Left cardiac atrium (tissue), 4 donors: ENCODE data around the gene OSBPL9. TPM values are rescaled to one million over a fixed set of nuclear protein-coding genes. Genes with fewer than 3 reads are reported as not detected.
"Not testable (repeated sequence)": the region's sequence is repeated elsewhere in the genome, so short reads cannot be mapped to it uniquely, and the experiment has no call there.

Experiments used
- ATAC-seq, 2 donors: fragments of 200-7000 bp; cut with Tn5 transposase; one replicate each; pipeline ENCODE4 v1.9.1; 2020; ENCODE audit warnings: mild to moderate bottlenecking in 2 of 2, moderate library complexity in 2 of 2
- DNase-seq: peaks from one replicate; pipeline ENCODE4 v3.0.0-alpha.2; 2020
- intact Hi-C, 2 donors: fragments of 100-400 bp; cut with DNase I; formaldehyde crosslinking; loops; one replicate each; pipeline versions ENCODE4 v1.14.1 to v1.15.1; 2022 to 2023
- total RNA-seq, 2 donors: library from RNA; stranded (reverse); fragmentation: NEBNext Ultra II Directional; extraction: Animal tissue kit (Norgen Biotek cat#: 25700); gene quantifications; one replicate each; pipeline ENCODE4 v1.2.1, GENCODE V29; 2021
- donor health status: DM: no; HTN: yes; CAD: no.
- donor health status: DM: no; HTN: yes; CAD: no; lungs with severe emphysema.
- donor health status: DM: yes; HTN: yes; CAD: no.
- donor health status: Dilated cardiomyopathy.

Gene OSBPL9
- total RNA-seq, 2 donors from 2014 or later: 39.3 to 45.1 TPM

DNA sequence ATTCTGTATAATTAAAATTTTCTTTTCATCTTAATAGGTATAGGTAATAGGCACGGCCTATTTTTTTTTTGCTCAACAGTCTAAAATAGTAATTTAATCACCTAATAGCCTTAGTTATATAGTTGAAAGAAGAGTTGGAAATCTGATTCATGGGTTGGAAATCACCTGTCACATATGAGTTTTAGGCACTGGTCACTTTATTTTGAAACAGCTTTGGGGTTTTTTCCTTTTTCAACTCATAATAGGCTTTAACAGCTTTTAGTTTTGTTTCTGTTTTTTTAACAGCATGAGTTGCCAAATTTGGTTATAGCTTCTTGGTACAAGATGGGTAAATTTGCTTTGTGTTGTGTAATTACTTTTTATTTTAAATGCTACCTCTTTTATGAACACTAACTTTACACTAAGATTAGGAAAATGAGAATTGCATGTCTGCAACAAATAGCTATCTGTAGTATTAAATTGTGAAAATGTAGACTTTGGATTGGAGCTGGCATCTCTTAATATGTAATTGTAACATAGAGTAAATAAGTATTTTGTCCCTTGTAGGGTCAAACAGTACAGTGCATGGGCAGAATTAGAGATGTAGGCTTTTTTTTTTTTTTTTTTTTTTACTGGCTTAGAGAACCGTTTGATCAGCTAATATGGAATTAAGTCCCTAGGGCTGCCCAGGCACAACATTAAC is 109.8 kb downstream of the OSBPL9 start:
- ATAC-seq (no peak), DNase-seq (no peak)
- intact Hi-C loops: no loop called here

DNA sequence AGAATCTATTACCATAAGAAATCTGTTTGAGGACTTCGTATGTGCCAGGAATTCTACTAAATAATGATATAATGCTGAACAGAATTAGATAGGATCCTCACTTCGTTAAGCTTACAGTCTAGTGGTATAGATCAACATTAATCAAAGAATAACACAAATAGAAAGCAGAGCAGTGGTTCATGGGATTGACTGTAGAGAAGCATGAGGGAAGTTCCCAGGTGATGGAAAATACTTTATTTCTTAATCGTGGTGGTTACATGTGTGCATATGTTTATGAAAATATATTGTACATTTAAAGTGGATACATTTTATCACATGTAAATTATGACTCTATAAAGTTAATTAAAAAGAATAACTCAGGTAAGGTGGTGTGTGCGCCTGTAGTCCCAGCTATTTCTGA is 110.5 kb downstream of the OSBPL9 start:
- intact Hi-C loops: no loop called here
- ATAC-seq (no peak), DNase-seq (no peak)

DNA sequence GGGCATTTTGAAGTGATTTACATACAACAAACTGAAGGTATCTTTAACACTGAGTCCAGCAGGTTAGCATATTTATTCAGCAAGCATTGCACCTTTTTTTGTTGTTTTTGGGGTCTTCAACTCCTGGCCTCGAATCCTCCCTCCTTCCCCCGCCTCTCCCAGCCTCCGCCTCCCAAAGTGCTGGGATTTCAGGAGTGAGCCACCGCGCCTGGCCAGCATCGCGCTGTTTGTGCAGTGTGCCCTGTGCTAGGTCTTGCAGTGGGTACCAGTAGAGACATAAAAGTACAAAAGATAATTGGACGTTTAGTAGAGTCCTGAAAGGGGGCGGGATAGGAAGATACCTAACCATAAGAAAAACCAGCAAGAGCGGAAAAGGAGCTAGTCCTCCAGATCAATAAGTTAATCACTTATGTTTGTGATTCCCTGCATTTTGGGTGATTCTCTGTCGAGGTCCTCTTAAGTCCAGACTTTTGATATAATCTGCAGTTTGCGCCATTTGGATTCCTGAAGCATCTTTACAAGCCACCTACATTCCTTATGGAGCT is 111.8 kb downstream of the OSBPL9 start:
- intact Hi-C loops: no loop called here
- DNase-seq: no peak
- ATAC-seq: no peak

DNA sequence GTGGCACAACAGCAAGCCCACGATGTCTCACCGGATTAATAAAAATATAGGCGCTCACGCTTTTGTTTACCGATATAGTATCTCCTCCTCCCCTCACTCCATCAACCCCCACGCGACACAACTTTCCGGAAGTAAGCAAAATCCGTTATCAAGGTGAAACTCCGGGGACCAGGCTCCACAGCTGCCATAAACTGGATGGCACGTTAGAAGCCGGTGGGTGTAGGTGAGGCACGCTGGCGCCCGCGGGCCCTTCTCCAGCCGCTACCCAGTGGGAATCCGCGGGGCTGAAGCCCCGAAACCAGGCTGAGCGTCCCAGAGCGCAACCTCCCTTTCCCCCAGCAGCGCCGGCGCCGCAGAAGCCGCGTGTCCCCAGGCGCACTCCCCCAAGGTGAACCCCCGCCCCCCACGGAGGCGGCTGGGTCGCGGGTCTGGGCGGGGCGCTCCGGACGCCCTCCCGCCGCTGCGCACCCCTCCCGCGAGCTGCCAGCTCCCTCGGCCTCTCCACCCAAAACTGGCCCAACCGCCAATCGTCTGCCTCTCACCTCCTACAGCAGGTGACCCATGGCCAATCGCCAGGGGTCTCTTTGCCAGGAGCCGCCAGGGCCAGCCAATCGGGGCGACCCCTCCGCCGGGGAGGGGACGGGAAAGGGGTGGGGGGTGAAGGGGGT is 112.4 kb downstream of the OSBPL9 start:
- DNase-seq (peak; percentile 92), ATAC-seq (peak; percentile 94 to 97)
- intact Hi-C loops: no loop called here

DNA sequence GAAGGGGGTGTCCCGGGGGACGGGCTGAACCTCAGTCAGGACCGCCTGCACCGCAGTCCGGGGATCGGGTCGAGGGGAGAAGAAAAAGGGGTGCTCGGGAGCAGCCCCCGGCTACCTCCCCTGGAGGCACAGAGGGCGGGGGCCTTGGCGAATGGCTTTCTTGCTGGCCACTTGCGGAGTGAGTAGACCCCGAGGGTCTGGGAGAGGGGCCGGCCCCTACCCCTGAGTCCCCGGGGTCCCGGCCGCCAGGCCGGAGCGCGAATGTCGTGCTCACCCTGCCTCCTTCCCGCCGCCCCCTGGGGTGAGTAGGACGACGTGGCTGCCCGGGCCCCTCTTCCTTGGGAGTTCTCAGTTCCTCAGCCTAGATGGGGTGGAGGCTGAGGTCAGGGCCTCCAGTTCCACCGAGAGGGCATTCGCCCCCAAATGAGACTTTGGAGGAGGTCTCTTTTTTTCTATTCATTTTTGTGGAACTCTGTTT is 113.0 kb downstream of the OSBPL9 start:
- intact Hi-C loops: loop anchor here in 1 of 2 donors (10.0 kb wide), 1 partner anchor 65 kb away; no protein-coding TSS in a partner anchor
- peak; percentile 29 for DNase-seq
- ATAC-seq: peak; percentile 35 to 52

DNA sequence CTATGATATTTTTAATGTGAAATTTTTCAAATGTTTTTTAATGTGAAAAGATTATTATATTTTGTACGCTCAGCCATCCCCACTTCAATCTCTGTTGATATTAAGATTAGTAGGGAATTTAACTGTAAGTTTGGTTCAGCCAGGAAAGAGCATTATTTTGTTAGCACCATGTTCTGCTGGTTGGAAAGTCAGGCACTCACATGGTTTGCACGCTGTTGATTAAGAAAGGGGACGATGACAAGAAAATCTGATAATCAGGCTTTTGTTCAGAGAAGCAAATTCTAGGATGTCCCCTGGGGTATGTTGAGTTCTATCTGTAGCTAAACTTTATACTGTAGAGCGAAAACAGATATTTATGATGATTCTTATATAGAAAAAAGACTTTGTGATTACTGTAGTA is 115.1 kb downstream of the OSBPL9 start:
- intact Hi-C loops: loop anchor here in 1 of 2 donors (10.0 kb wide), 1 partner anchor 67 kb away; no protein-coding TSS in a partner anchor
- ATAC-seq: no peak

DNA sequence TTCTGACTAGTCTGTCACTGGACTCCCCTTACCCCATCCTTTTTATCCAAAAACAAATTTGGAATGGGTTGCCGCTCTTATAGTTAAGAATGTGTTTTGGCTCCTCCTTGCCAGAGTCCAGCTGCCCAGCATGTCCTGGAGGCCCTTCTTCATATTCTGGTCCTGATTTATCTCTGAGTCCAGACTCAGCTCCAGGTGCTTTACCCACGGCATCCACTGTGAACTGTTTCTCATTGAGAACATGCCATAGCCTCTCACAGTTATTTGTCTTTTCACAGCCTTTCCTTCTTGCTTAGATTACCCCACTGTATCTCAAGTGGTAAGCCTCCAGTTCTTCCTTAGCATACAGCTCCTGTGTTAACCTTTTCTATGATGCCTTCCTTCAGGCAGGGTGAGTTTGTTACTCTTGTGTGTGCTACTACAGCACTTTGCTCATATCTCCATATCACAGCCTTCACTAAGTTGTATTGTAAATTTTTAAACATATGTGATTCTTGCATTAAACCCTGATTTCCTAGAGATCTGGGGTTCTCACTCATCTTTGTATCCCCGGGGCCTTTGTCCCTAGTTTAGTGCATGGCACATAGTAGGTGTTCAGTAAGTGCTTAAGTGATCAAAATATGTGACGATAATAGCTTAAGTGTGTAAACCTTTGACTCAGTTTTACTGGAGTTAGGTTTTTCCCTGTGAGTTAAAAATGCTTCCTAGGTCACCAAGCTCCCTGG is 116.0 kb downstream of the OSBPL9 start:
- intact Hi-C loops: loop anchor here in 1 of 2 donors (10.0 kb wide), 1 partner anchor 68 kb away; no protein-coding TSS in a partner anchor
- DNase-seq: no peak

More for the DNA sequence above, 115.1 kb downstream of the OSBPL9 start:
- DNase-seq: no peak

DNA sequence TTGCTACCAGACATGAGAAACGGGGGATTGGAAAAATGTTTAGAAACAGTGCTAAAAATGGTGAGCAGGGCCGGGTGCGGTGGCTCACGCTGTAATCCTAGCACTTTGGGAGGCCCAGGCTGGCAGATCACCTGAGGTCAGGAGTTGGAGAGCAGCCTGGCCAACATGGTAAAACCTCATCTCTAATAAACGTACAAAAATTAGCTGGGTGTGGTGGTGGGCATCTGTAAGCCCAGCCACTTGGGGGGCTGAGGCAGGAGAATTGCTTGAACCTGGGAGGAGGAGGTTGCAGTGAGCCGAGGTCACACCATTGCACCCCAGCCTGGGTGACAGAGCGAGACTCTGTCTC is 116.5 kb downstream of the OSBPL9 start:
- intact Hi-C loops: loop anchor here in 1 of 2 donors (10.0 kb wide), 1 partner anchor 69 kb away; no protein-coding TSS in a partner anchor
- ATAC-seq, DNase-seq: not testable (repeated sequence)

More for the DNA sequence above, 116.0 kb downstream of the OSBPL9 start:
- ATAC-seq: no peak

DNA sequence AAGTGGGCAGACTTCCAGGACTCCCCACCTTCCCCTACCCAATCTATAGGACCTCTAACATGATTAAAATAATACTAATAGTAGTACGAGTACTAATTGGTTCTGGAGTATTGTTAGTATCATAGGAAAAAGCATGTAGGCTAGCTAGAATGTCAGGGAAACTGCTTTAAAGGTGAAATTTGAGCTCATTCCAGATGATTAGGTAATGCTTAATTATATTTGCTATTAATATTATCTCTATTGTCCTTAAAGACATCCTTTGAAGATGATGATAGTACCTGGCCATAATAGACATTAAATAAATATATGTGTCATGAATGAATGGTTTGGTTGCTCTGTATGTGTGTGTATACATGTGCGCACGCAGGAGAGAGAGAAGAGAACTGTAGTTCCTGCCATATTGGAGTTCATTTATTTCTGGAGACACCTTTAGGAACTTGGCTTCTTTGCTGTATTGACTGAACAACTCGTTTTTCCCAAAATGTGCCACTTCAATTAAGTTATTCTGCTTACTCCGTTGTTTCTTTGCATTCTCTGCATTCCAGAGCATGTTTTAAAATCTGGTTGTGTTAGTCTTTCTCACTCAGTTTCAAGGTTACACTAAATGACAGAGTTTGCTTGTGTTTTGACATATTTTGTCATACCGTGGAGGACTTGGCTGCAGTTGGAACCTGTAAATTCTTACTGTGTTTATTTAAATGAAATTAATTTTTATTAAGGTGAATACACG is 117.1 kb downstream of the OSBPL9 start:
- DNase-seq: no peak
- ATAC-seq: no peak
- intact Hi-C loops: loop anchor here in 1 of 2 donors (10.0 kb wide), 1 partner anchor 69 kb away; no protein-coding TSS in a partner anchor

DNA sequence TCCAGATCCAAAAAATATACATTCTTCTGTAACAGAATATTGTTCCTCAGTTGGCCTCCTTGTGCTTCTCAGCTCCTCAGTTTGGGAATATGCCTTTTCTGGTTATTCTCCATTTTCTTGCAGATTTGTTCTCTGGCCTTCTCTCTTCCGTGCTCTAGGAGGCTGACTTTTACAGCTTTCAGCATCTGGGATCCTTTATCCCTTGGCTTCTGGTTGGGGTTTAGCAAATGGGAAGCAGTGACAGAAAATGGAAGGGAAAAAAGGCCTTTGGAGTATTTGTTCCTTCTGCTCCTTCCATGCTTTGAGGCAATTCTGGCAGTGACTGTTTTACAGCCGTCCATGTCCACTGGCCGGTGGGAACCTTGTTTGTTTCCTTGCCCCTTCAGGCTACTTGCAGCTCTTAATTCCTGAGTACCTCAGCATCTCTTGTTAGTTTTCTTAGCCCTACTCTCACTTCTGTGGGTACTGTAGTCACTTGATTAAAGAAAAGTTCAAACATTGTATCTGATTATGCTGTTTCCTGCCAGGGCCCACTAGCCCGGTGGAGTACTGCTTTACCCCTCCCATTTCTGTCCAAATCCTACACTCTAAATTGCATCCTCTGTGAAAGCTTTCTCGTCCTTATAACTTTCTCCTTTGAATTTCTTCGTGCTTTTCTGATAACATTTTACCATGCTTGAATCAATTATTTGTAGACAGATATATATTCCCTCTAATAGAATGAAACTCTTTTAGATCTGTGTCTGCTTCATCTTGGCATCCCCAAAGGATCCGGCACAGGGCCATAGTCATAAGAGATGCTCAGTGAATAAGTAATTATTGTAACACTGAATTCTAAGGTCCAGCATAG is 118.2 kb downstream of the OSBPL9 start:
- intact Hi-C loops: loop anchor here in 1 of 2 donors (10.0 kb wide), 1 partner anchor 70 kb away; no protein-coding TSS in a partner anchor
- ATAC-seq (peak in 1 of 2 donors; percentile 27), DNase-seq (no peak)

DNA sequence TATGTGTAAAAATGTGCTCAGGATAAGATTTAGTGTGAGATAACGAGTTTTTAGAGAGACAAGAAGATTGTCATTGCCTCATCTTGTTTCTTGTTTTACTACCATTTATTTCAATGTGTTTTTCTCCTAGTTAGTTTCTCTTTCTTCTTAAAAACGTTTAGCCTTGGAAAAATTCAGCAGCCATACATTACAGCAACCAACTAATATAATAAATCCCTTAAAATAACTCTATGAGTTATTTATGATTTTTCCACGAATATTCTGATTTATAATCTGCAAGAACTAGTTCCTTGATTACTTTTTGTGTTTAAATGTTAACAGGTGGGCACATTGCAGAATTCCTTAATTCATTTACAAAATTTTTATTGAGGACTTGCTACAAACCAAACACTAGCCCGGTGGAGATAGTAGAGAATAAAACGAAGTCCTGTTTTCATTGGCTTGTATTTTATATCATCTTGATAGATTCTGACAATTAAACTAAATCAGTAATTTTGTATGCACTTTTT is 118.9 kb downstream of the OSBPL9 start:
- no peak for DNase-seq
- no peak for ATAC-seq
- intact Hi-C loops: loop anchor here in 1 of 2 donors (10.0 kb wide), 1 partner anchor 71 kb away; no protein-coding TSS in a partner anchor

DNA sequence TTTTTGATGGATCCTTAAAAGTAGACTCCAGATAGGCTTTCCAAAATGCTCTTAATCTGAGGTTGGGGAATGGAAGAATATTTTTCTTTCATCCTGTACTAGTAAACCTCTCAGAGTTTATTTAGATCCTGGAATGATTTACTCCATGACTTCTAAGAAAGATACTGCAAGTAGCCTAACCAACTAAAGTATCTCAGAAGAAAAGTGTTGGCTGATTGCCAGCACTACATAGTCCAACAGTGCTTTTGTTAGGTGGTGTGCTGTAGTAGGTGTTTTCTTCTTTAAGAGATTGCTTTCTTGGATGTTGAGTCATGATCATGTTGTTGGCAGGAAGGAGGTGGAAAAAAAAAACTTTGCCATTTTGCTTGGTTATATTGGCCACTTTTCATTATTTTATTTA is 119.8 kb downstream of the OSBPL9 start:
- intact Hi-C loops: loop anchor here in 1 of 2 donors (10.0 kb wide), 1 partner anchor 72 kb away; no protein-coding TSS in a partner anchor
- ATAC-seq: peak in 1 of 2 donors; percentile 72
- DNase-seq: no peak

DNA sequence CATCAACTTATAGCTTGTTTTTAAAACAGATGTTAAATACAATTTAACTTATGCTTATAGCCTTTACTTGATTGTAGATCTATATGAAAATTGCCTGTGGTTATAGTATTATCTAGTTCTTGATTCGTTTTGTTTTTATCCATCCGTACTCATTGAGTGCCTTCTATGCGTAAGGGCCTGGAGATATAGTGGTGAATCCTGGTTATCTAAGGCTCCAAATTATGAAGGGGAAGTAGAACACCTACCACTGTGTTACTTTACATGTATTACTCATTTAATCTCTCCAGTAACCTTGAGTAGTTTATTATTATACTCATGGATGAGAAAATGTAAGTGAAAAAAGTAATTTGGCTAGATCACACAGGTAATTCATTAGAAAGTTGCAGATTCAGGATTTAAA is 121.8 kb downstream of the OSBPL9 start:
- no peak for ATAC-seq
- intact Hi-C loops: loop anchor here in 1 of 2 donors (10.0 kb wide), 1 partner anchor 74 kb away; no protein-coding TSS in a partner anchor

DNA sequence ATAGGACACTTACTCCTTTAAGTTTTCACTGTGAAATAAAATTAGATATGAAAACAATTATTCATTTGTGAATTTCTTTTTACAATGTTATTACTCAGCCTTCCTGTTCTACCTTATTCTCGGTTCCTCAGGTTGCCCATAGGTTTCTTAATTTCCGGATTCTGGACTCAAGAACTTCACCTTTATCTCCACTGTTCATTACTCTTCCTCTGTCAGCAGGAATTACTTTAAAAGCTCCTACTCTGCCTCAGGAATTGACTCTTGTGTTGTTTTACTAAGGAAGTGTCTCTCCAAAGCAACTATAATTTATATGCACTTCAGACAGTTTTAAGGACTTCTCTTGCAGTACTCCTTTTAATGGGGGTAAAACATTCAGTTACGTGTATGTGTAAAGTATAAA is 123.8 kb downstream of the OSBPL9 start:
- ATAC-seq: no peak
- DNase-seq: no peak
- intact Hi-C loops: no loop called here

More for the DNA sequence above, 121.8 kb downstream of the OSBPL9 start:
- no peak for DNase-seq

DNA sequence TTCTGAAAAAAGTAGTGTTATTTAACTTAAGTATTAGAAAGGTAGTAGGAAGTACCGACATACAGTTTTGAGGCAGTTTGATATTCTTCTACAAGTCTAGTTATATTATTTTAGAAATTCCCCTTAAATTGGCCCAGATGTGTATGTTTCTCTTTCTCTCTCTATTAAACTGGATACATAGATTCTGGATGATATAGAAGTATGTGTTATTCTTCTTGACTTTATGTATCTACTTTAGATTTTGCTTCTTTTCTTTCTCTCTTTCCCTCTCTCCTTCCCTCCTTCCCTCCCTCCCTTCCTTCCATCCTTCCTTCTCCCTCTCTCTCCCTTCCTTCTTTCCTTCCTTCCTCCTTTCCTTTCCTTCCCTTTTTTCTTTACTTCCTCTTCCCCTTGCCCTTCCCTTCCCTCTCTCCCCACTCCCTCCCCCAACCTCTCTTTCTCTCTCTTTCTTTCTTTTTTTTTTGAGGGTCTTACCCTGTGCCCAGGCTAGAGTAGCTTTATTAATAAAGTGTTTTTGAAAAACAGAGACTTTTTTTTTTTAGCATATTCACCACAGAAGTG is 124.3 kb downstream of the OSBPL9 start:
- no peak for ATAC-seq
- intact Hi-C loops: no loop called here

DNA sequence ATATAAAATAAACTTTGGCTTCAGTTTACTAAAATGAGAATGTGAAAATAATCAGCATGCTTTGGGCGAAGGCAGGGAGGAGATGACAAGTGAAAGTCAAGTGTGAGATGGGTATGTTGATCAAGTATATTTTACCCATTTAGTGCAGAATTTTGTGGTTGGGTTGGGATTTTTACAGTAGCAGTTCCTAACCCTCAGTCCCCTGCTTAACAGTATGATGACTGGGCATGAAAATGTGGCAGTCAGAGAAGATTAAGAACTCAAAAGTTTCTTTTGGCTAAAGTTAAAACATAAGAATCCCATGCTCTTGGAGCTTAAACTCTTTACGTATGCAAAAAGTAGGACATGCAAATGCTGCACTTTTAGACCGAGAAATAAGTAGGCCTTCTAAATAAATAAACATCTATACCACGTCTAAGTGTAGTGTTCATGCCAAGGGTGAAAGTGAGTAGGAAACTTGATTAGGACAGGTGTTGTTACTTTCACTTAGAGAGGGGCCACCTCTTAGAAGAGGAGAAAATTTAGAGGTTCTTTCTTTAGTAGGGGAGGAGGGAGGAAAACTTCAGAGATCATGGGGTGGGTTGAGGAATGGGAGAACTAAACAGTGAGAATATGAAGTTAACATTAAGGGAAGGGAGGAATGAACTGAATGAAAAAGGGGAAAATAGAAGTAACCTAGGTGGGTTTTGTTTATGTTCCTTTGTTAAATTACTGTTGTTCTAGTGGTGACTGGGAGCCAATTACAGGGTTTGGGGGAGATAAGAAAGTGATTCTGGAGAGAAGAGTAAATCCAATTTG is 127.8 kb downstream of the OSBPL9 start:
- intact Hi-C loops: no loop called here
- ATAC-seq: no peak
- no peak for DNase-seq

More for the DNA sequence above, 124.3 kb downstream of the OSBPL9 start:
- DNase-seq: no peak
